Dendritic cell treated with granulocyte-macrophage colony-stimulating factor and Interleukin-4, amounts not matched to agents 40 ng/mL and 50 ng/mL, for 4 days (primary cell): Measurements from ENCODE around the gene CTNNBIP1.
A peak's percentile ranks its signal among the peaks of the same experiment; 100 is the strongest.
"Not testable (repeated sequence)": the region's sequence is repeated elsewhere in the genome, so short reads cannot be mapped to it uniquely, and the experiment has no call there.

Experiments used
- H3K27ac Mint-ChIP-seq: one replicate; pipeline ENCODE4 v1.8.0; 2022; ENCODE audit warnings: mild to moderate bottlenecking, mixed read lengths
- H3K27me3 Mint-ChIP-seq: one replicate; pipeline ENCODE4 v1.8.0; 2022; ENCODE audit warnings: mild to moderate bottlenecking, mixed read lengths
- H3K36me3 Mint-ChIP-seq: one replicate; pipeline ENCODE4 v1.8.0; 2022; ENCODE audit warnings: low read depth, mixed read lengths
- H3K4me1 Mint-ChIP-seq: one replicate; pipeline ENCODE4 v1.8.0; 2022; ENCODE audit warnings: low read depth, mixed read lengths
- H3K4me3 Mint-ChIP-seq: one replicate; pipeline ENCODE4 v1.8.0; 2022; ENCODE audit warnings: mild to moderate bottlenecking, moderate library complexity, mixed read lengths
- H3K9me3 Mint-ChIP-seq: one replicate; pipeline ENCODE4 v1.8.0; 2022; ENCODE audit warnings: mixed read lengths
- intact Hi-C: fragments of 100-400 bp; cut with micrococcal nuclease; formaldehyde crosslinking; loops from one replicate; pipeline ENCODE4 v1.15.0; 2022

The CTNNBIP1 gene

GRCh38 chr1:9910076-9910422 is at the start of gene CTNNBIP1:
Gene CTNNBIP1 (minus strand): TSS chr1:9910269. CDS start chr1:9872064, 38,205 bp downstream.
- no peaks in the 10 kb centered on the region for H3K27me3 Mint-ChIP-seq
- peaks cover 61% of the 10 kb centered on the region for H3K4me1 Mint-ChIP-seq
- H3K9me3 Mint-ChIP-seq, result no peaks in the 10 kb centered on the region
- peak within 1 kb of the TSS; percentile 98 for H3K27ac Mint-ChIP-seq
- peaks cover 34% of the 10 kb centered on the region for H3K36me3 Mint-ChIP-seq
- peak within 1 kb of the TSS; percentile 99 for H3K4me3 Mint-ChIP-seq
- intact Hi-C loops, result loop anchor here (1.0 to 2.0 kb wide), 2 partner anchors 35 to 122 kb away; partner anchors contain the start of gene UBE4B

- H3K36me3 Mint-ChIP-seq, result peaks cover 21% of the 10 kb centered on the region
- no peaks in the 10 kb centered on the region for H3K4me1 Mint-ChIP-seq
- H3K27me3 Mint-ChIP-seq, result no peaks in the 10 kb centered on the region
- no peak overlapping the region for H3K27ac Mint-ChIP-seq
- no peak overlapping the region for H3K4me3 Mint-ChIP-seq
- no peaks in the 10 kb centered on the region for H3K9me3 Mint-ChIP-seq
- intact Hi-C loops, result no loop called here
Observed at GRCh38 chr1:9957726-9958125, 47.7 kb upstream of the CTNNBIP1 start.

GRCh38 chr1:9946315-9946714 is 36.2 kb upstream of the CTNNBIP1 start:
- Mint-ChIP-seq H3K9me3 (no peaks in the 10 kb centered on the region), H3K27me3 (no peaks in the 10 kb centered on the region), H3K27ac (no peak overlapping the region), H3K4me1 (peaks cover 39% of the 10 kb centered on the region), H3K4me3 (no peak overlapping the region), H3K36me3 (peaks cover 29% of the 10 kb centered on the region)
- intact Hi-C loops, result no loop called here

GRCh38 chr1:9942939-9943788 is 33.1 kb upstream of the CTNNBIP1 start, which contains the start of the genes LZIC and NMNAT1:
Gene LZIC (minus strand): TSS chr1:9943391. CDS start chr1:9936619, 6,772 bp downstream.
Gene NMNAT1 (plus strand): TSS chr1:9943475. CDS start chr1:9972074, 28,599 bp downstream.
- peaks cover 47% of the 10 kb centered on the region for H3K36me3 Mint-ChIP-seq
- H3K27ac Mint-ChIP-seq, result peak within 1 kb of the TSS; percentile 97
- peak within 1 kb of the TSS; percentile 87 for H3K4me3 Mint-ChIP-seq
- H3K27me3 Mint-ChIP-seq, result no peaks in the 10 kb centered on the region
- intact Hi-C loops, result loop anchor here (2.0 kb wide), 2 partner anchors 68 to 90 kb away; partner anchors contain the start of gene UBE4B
- no peaks in the 10 kb centered on the region for H3K9me3 Mint-ChIP-seq
- peaks cover 22% of the 10 kb centered on the region for H3K4me1 Mint-ChIP-seq

- H3K4me1 Mint-ChIP-seq, result peaks cover 18% of the 10 kb centered on the region
- H3K27ac Mint-ChIP-seq, result peak overlapping the region; percentile 97
- H3K4me3 Mint-ChIP-seq, result peak overlapping the region; percentile 87
- H3K27me3 Mint-ChIP-seq, result no peaks in the 10 kb centered on the region
- H3K36me3 Mint-ChIP-seq, result peaks cover 40% of the 10 kb centered on the region
- no peaks in the 10 kb centered on the region for H3K9me3 Mint-ChIP-seq
- intact Hi-C loops, result loop anchor here (2.0 kb wide), 2 partner anchors 68 to 90 kb away; partner anchors contain the start of gene UBE4B
Observed at GRCh38 chr1:9942399-9942938, 32.4 kb upstream of the CTNNBIP1 start.

GRCh38 chr1:9929431-9930385 is 19.6 kb upstream of the CTNNBIP1 start:
- no peak overlapping the region for H3K4me3 Mint-ChIP-seq
- no peaks in the 10 kb centered on the region for H3K9me3 Mint-ChIP-seq
- H3K4me1 Mint-ChIP-seq, result peaks cover 18% of the 10 kb centered on the region
- H3K36me3 Mint-ChIP-seq, result peaks cover 54% of the 10 kb centered on the region
- intact Hi-C loops, result no loop called here
- H3K27me3 Mint-ChIP-seq, result no peaks in the 10 kb centered on the region
- no peak overlapping the region for H3K27ac Mint-ChIP-seq

GRCh38 chr1:9927259-9927658 is 17.2 kb upstream of the CTNNBIP1 start:
- Mint-ChIP-seq H3K27ac (peak overlapping the region; percentile 19), H3K4me3 (no peak overlapping the region), H3K36me3 (peaks cover 33% of the 10 kb centered on the region), H3K4me1 (peaks cover 18% of the 10 kb centered on the region), H3K27me3 (no peaks in the 10 kb centered on the region), H3K9me3 (no peaks in the 10 kb centered on the region)
- intact Hi-C loops, result no loop called here

- no peaks in the 10 kb centered on the region for H3K9me3 Mint-ChIP-seq
- peaks cover 6% of the 10 kb centered on the region for H3K4me1 Mint-ChIP-seq
- H3K27me3 Mint-ChIP-seq, result peaks cover 6% of the 10 kb centered on the region
- no peak overlapping the region for H3K4me3 Mint-ChIP-seq
- H3K36me3 Mint-ChIP-seq, result no peaks in the 10 kb centered on the region
- intact Hi-C loops, result no loop called here
- no peak overlapping the region for H3K27ac Mint-ChIP-seq
Observed at GRCh38 chr1:9922342-9922741, 12.3 kb upstream of the CTNNBIP1 start.

- Mint-ChIP-seq H3K9me3 (no peaks in the 10 kb centered on the region), H3K27ac (no peak overlapping the region), H3K27me3 (peaks cover 6% of the 10 kb centered on the region), H3K4me1 (no peaks in the 10 kb centered on the region), H3K36me3 (no peaks in the 10 kb centered on the region), H3K4me3 (no peak overlapping the region)
- intact Hi-C loops, result no loop called here
Observed at GRCh38 chr1:9920606-9921005, 10.5 kb upstream of the CTNNBIP1 start.

- no peaks in the 10 kb centered on the region for H3K9me3 Mint-ChIP-seq
Observed at GRCh38 chr1:9917901-9918300, 7.8 kb upstream of the CTNNBIP1 start.

GRCh38 chr1:9917495-9917894 is 7.4 kb upstream of the CTNNBIP1 start:
- H3K9me3 Mint-ChIP-seq, H3K27me3 Mint-ChIP-seq, H3K27ac Mint-ChIP-seq, H3K4me3 Mint-ChIP-seq, H3K4me1 Mint-ChIP-seq, H3K36me3 Mint-ChIP-seq, intact Hi-C loops: not testable (repeated sequence)

More at GRCh38 chr1:9917901-9918300, 7.8 kb upstream of the CTNNBIP1 start:
- Mint-ChIP-seq H3K4me1 (peaks cover under 1% of the 10 kb centered on the region), H3K36me3 (no peaks in the 10 kb centered on the region), H3K27me3 (peaks cover 6% of the 10 kb centered on the region), H3K27ac (no peak overlapping the region), H3K4me3 (no peak overlapping the region)
- intact Hi-C loops, result no loop called here

- no peaks in the 10 kb centered on the region for H3K36me3 Mint-ChIP-seq
- no peaks in the 10 kb centered on the region for H3K9me3 Mint-ChIP-seq
- intact Hi-C loops, result no loop called here
- H3K4me1 Mint-ChIP-seq, result peaks cover 13% of the 10 kb centered on the region
- no peak overlapping the region for H3K4me3 Mint-ChIP-seq
- peaks cover 6% of the 10 kb centered on the region for H3K27me3 Mint-ChIP-seq
- no peak overlapping the region for H3K27ac Mint-ChIP-seq
Observed at GRCh38 chr1:9916452-9916851, 6.4 kb upstream of the CTNNBIP1 start.

GRCh38 chr1:9914610-9914937 is 4.5 kb upstream of the CTNNBIP1 start:
- no peak overlapping the region for H3K4me3 Mint-ChIP-seq
- peaks cover 20% of the 10 kb centered on the region for H3K4me1 Mint-ChIP-seq
- intact Hi-C loops, result no loop called here
- peaks cover 8% of the 10 kb centered on the region for H3K36me3 Mint-ChIP-seq
- no peaks in the 10 kb centered on the region for H3K9me3 Mint-ChIP-seq
- peaks cover 6% of the 10 kb centered on the region for H3K27me3 Mint-ChIP-seq
- no peak overlapping the region for H3K27ac Mint-ChIP-seq
